HUES6 (cell line): ENCODE measurements around the gene TYMP.

ENCODE experiments used
- H3K27ac ChIP-seq: 2 replicates; pipeline ENCODE4 v1.7.0; 2013; ENCODE audit warnings: low read depth, mild to moderate bottlenecking, low read length, inconsistent platforms
- H3K27me3 ChIP-seq: 2 replicates; pipeline ENCODE4 v1.6.1; 2013; ENCODE audit warnings: low read length; ENCODE audit not compliant: control insufficient read depth, insufficient read depth
- H3K36me3 ChIP-seq: 2 replicates; pipeline ENCODE4 v1.6.1; 2013; ENCODE audit warnings: low read length; ENCODE audit not compliant: control insufficient read depth, insufficient read depth
- H3K4me1 ChIP-seq: 2 replicates; pipeline ENCODE4 v1.6.1; 2013; ENCODE audit warnings: low read length; ENCODE audit not compliant: control insufficient read depth, insufficient read depth
- H3K4me3 ChIP-seq: 2 replicates; pipeline ENCODE4 v1.5.1; 2013; ENCODE audit warnings: low read depth, low read length
- H3K9ac ChIP-seq: one replicate; pipeline ENCODE4 v1.6.1; 2013; ENCODE audit warnings: mild to moderate bottlenecking, low read length
- H3K9me3 ChIP-seq: 2 replicates; pipeline ENCODE4 v1.6.1; 2013; ENCODE audit warnings: low read depth, low read length; ENCODE audit not compliant: control insufficient read depth, insufficient read depth

The TYMP gene

DNA sequence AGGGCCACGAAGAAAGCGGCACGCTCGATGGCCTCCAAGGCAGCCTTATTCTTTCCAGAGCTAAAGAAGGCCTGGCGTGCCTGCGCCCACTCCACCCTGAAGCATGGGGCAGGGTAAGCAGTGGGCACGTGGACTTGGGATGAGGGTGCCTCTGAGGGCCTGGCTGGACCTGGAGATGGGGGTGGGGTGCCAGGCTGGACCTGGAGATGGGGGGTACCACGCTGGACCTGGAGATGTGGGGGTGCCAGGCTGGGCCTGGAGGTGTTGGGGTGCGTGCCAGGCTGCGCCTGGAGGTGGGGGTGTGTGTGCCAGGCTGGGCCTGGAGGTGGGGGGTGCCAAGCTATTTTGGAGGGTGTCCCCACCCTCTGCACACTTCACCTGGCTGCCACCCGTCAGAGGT is 43.2 kb upstream of the TYMP start:
- Histone ChIP-seq H3K4me1 (no peaks in the 10 kb centered on the region), H3K27me3 (no peaks in the 10 kb centered on the region), H3K9ac (no peak overlapping the region), H3K4me3 (no peak overlapping the region), H3K9me3 (no peaks in the 10 kb centered on the region), H3K27ac (no peak overlapping the region), H3K36me3 (peaks cover 75% of the 10 kb centered on the region)

DNA sequence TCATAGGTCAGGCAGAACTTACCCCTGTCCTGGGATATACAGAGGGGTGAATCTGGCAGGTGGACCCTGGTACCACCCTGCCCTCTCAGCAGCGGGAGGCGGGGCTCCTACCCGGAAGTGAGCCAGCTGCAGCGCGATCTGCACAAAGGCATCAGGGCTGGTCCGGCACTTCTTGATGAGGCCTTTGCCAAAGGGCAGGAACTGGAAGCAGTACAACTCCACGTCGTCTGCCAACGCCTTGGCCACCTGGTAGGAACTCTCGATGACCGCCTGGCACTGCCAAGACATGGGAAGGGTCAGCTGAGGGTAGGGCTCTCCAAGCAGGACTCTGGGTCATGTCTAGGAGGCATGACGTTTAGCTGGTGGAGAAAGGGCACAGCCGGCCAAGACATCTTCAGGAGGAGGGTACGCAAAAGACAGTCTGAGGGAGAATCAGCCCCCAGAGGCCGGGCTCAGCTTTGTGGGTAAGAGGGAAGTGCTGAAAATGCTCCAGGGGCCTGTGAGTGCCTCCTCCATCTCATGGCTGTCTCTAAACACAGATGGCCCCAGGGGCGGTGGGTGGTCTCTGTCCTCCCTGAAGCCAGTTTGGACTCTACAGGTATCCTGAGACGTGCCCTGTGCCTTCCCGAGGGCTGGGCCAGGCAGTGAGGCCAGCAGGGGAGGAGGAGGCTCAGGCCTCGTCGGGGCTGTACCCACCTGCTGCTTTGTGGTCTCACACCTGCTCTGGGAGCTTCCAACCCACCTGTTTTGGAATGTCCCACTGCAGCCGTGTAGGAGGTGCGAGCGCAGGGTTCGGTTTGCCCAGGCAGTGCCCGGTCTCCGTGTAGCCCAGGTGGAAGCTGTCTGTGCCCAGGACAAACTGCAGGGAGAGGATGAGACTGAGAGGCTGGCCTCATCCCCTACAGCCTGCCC is 41.7 kb upstream of the TYMP start:
- Histone ChIP-seq H3K27ac (no peak overlapping the region), H3K4me1 (no peaks in the 10 kb centered on the region), H3K36me3 (peaks cover 75% of the 10 kb centered on the region), H3K4me3 (no peak overlapping the region), H3K9ac (no peak overlapping the region), H3K9me3 (no peaks in the 10 kb centered on the region), H3K27me3 (no peaks in the 10 kb centered on the region)

DNA sequence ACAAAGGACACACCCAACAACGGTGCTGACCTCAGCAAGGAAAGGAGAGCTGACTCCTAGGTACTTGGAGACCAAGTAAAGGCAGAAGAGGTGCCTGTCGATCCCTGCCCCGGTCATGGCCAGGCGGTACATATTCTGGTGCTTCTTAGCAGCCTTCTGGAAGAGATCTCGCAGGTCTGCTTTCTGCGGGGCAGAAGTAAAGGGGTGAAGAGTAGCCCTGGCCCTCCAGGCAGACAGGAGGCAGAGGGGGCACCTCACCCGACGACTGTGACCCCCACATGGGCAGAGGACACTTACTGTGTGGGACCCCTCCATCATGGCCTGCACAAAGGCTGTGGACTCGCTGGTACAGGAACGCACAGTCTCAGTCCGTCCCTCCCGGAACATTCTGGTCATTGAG is 41.0 kb upstream of the TYMP start:
- no peak overlapping the region for H3K9ac ChIP-seq
- no peak overlapping the region for H3K4me3 ChIP-seq
- no peaks in the 10 kb centered on the region for H3K27me3 ChIP-seq
- H3K27ac ChIP-seq: no peak overlapping the region
- H3K36me3 ChIP-seq: peaks cover 75% of the 10 kb centered on the region
- H3K4me1 ChIP-seq: no peaks in the 10 kb centered on the region
- H3K9me3 ChIP-seq: no peaks in the 10 kb centered on the region

DNA sequence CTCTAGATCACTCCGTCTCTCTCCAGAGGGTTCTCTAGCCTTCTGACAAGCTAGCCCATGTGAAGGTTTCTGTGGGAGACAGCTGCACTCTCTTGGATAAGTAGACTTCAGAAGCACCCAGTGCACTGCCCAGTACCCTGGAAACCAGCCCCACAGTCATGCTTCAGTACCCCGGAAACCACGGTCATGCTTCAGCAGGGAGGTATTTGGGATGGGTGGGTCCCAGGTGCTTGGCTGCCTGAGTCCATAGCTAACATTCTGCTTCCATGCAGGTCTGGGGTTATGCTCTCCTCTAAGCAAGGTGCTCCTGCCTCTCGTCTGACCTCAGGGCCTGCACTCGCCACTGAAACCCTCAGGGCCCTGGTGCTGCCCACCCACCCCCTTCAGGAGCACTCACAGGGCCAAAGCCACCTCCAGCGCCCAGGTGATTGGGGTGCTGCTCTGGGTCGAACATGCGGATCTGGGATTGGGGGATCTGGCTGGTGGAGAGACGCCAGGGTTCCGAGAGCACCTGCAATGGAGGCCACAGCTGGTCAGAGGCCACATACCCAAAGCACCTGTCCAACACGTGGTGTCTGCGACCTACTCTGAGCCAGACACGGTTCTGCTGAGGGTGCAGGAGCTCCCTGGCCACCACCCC is 40.2 kb upstream of the TYMP start:
- H3K9me3 ChIP-seq: no peaks in the 10 kb centered on the region
- no peak overlapping the region for H3K27ac ChIP-seq
- no peak overlapping the region for H3K4me3 ChIP-seq
- H3K36me3 ChIP-seq: peaks cover 70% of the 10 kb centered on the region
- no peak overlapping the region for H3K9ac ChIP-seq
- H3K27me3 ChIP-seq: peaks cover 5% of the 10 kb centered on the region; the same call in 1 of the 2 replicates
- H3K4me1 ChIP-seq: no peaks in the 10 kb centered on the region

DNA sequence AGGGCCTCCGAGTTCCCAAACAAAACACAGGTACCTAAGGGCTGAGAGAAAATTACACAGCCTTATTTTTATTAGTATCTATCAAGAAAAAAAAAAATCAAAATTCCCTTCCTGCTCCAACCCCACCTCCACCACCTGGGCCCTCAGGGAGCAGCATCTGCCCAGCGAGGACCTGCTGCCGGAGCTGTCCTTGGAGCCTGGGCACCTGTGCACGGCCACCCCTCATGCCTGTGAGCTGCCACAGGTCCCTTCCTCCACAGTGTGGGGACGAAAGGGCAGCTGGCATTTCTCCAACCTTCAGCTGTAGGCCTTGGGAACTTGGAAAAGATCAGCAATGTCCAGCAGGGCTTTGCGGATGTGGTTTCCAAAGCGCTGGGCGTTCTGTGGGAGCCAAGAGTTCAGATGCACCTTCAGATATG is 39.2 kb upstream of the TYMP start:
- Histone ChIP-seq H3K27me3 (peaks cover 14% of the 10 kb centered on the region; the same call in 1 of the 2 replicates), H3K36me3 (peaks cover 64% of the 10 kb centered on the region), H3K4me3 (no peak overlapping the region), H3K9ac (no peak overlapping the region), H3K4me1 (no peaks in the 10 kb centered on the region), H3K27ac (no peak overlapping the region), H3K9me3 (no peaks in the 10 kb centered on the region)

DNA sequence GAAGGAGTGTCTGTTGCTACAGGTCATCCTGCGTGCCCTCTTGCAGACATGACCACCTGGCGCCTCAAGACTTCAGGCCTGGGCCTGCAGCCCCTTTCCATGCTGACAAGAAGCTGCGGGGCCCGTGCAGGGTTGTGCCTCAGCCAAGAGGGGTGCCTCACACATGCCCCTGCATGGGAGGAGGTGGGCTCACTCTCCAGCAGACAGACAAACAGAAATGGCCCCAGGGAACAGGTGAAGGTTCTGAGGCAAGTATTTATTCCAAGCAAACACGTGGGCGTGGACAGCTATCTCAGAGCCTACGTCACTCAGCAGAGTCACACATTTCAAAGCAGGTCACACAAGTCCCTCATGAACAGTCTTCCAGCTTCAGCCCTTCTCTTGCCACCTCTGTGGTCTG is 38.8 kb upstream of the TYMP start:
- Histone ChIP-seq H3K36me3 (peaks cover 60% of the 10 kb centered on the region), H3K4me1 (no peaks in the 10 kb centered on the region), H3K4me3 (no peak overlapping the region), H3K27me3 (peaks cover 18% of the 10 kb centered on the region), H3K9ac (no peak overlapping the region), H3K27ac (no peak overlapping the region), H3K9me3 (no peaks in the 10 kb centered on the region)

DNA sequence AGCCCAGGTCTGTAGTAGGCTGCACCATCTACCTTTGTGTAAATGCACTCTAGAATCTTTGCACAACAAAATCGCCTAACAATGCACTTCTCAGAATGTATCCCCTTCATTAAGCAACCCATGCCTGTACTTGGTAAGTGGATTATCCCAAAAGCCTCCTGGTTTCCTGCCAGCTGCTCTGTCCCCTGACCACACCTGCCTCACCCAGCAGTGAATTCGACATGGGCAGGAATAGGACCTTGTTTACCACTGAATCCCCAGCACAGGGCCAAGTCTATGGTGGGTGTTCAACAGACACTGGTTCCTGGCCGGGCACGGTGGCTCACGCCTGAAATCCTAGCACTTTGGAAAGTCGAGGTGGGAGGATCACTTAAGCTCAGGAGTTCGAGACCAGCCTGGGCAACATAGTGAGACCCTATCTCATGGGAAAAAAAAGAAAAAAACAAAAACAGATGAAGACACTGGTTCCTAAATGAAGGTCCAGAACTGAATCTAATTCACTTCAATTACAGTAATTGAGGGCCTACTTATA is 38.0 kb upstream of the TYMP start:
- Histone ChIP-seq H3K36me3 (peaks cover 51% of the 10 kb centered on the region), H3K27ac (no peak overlapping the region), H3K9me3 (no peaks in the 10 kb centered on the region), H3K27me3 (peaks cover 25% of the 10 kb centered on the region), H3K4me1 (no peaks in the 10 kb centered on the region), H3K9ac (no peak overlapping the region), H3K4me3 (no peak overlapping the region)

DNA sequence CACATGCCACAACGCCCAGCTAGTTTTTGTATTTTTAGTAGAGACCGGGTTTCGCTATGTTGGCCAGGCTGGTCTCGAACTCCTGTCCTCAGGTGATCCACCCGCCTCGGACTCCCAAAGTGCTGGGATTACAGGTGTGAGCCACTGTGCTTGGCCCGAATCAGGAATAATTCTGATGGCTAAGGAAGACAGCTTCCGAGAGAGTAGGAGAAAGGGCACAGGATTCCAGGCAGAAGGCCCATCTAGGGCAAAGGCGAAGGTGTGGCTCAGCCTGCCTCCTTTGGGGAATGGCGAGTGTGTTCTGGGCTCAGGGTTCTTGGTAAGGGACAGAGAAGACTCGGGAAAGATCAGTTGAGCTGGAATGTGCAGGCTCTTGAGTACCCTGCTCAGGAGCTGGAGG is 34.5 kb upstream of the TYMP start:
- Histone ChIP-seq H3K36me3 (peaks cover 17% of the 10 kb centered on the region), H3K27me3 (peaks cover 30% of the 10 kb centered on the region), H3K9me3 (no peaks in the 10 kb centered on the region), H3K4me1 (no peaks in the 10 kb centered on the region), H3K27ac (no peak overlapping the region), H3K4me3 (no peak overlapping the region), H3K9ac (no peak overlapping the region)

DNA sequence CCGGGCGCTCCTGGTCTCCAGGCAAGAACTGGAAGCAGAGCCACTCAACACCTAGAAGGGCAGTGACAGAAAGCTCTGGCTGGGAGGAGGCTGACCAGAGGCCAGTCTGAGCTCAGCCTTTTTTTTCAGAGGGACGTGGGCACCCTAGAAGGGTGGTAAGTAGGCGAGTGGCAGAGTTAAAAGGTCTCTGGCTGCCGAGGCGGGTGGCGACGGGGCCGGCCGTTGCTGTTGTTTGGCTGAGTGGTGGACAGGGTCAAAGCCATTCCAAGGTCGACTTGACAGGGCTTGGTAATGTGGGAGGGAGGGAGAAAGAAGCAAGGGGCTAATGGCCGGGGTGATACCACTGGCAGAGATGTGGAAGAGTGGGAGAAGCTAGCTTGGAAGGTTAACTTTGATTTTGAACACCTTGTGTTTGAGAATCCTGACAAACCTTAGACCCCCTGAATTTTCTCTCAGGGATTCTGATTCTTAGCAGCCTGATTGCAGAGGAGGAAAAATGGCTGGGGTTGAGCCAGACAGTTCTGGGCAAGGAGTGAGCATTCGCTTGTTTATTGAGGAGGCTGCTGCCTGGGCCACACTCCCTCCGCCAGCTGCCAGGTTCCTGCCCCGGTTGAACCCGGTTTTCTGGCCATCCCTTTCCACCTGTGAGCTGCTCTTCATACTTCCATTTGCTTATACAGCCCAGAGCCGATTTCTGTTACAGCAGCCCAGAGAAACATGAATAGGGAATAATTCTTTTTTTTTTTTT is 33.8 kb upstream of the TYMP start:
- Histone ChIP-seq H3K36me3 (peaks cover 10% of the 10 kb centered on the region), H3K4me1 (no peaks in the 10 kb centered on the region), H3K9me3 (no peaks in the 10 kb centered on the region), H3K27ac (no peak overlapping the region), H3K4me3 (peak overlapping the region; percentile 86), H3K27me3 (peaks cover 33% of the 10 kb centered on the region), H3K9ac (peak overlapping the region; percentile 1)

DNA sequence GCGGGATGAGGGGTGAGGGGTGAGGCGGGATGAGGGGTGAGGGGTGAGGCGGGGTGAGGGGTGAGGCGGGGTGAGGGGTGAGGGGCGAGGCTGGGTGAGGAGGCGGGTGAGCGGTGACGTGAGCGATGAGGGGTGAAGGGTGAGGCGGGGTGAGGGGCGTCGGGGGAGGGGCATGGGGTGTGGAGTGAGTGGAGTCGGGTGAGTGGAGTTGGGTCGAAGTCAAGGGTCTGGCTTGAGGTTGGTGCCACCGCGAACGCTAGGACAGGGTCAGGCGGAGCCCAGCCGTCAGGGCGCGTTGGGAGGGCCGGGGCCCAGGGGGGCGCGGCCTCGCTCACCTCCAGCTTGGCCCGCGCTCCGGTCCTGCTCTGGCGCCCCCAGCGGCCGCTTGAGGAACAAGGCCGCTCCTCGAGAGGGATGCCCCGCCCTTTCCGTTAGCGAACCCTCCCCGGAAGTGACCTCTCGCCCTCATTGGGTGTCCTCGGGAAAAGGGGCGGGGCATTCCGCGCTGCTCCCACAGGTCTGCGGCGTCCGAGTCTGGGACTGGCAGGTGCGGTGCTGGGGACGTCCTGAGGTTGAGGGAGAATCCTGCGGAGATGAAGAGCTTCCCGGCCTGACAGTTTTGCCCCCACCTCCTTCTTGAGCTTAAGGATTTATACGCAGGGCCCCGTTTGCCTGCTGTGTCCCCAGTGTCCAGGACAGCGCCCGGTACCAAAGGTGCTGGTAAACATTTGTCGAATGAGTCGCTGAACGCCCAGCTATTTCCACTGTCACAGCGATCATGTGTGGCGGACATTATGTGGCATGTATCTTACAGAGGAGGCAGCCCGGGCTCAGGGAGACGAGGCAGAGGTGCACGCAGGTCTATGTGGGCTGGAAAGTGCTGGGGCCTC is 33.0 kb upstream of the TYMP start, which contains the start of gene SYCE3:
Gene SYCE3, minus strand, starts transcription at position 397 of the 890 bp plus-strand sequence. CDS start 6,514 bp downstream, outside the sequence.
- peaks cover 5% of the 10 kb centered on the region for H3K36me3 ChIP-seq
- H3K27me3 ChIP-seq: peaks cover 35% of the 10 kb centered on the region
- no peaks in the 10 kb centered on the region for H3K9me3 ChIP-seq
- H3K4me1 ChIP-seq: no peaks in the 10 kb centered on the region
- H3K27ac ChIP-seq: no peak within 1 kb of the TSS
- peak within 1 kb of the TSS; percentile 1 for H3K9ac ChIP-seq
- H3K4me3 ChIP-seq: peak within 1 kb of the TSS; percentile 86
